ENCODE measurements around the gene DRC1. TPM values are rescaled to one million over a fixed set of nuclear protein-coding genes. Genes with fewer than 3 reads are reported as not detected.
"Not testable (repeated sequence)": the region's sequence is repeated elsewhere in the genome, so short reads cannot be mapped to it uniquely, and the experiment has no call there.

DRC1 gene
- total RNA-seq, 6 experiments from 2014 or later: not detected

- H3K4me1 Mint-ChIP-seq (ENCODE audit: low read depth): peaks cover 7% of the 10 kb centered on the region; the same call in 1 of the 2 replicates
- peaks cover 12% of the 10 kb centered on the region for H3K27me3 Mint-ChIP-seq (ENCODE audit: insufficient read depth)
- H3K36me3 Mint-ChIP-seq (ENCODE audit: low read depth): peaks cover 6% of the 10 kb centered on the region; the same call in 1 of the 2 replicates
- TF ChIP-seq, protein P1, sequence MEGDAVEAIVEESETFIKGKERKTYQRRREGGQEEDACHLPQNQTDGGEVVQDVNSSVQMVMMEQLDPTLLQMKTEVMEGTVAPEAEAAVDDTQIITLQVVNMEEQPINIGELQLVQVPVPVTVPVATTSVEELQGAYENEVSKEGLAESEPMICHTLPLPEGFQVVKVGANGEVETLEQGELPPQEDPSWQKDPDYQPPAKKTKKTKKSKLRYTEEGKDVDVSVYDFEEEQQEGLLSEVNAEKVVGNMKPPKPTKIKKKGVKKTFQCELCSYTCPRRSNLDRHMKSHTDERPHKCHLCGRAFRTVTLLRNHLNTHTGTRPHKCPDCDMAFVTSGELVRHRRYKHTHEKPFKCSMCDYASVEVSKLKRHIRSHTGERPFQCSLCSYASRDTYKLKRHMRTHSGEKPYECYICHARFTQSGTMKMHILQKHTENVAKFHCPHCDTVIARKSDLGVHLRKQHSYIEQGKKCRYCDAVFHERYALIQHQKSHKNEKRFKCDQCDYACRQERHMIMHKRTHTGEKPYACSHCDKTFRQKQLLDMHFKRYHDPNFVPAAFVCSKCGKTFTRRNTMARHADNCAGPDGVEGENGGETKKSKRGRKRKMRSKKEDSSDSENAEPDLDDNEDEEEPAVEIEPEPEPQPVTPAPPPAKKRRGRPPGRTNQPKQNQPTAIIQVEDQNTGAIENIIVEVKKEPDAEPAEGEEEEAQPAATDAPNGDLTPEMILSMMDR (IDR thresholded peaks at IDR 0.05): no peak
- DNase-seq: no peak
- H3K4me3 Mint-ChIP-seq: no peak overlapping the region
- no peak overlapping the region for H3K27ac Mint-ChIP-seq
- H3K9me3 Mint-ChIP-seq: peaks cover 6% of the 10 kb centered on the region; the same call in 1 of the 2 replicates
Observed at GRCh38 chr2:26464390-26465265, 62.9 kb downstream of the DRC1 start.

DNA sequence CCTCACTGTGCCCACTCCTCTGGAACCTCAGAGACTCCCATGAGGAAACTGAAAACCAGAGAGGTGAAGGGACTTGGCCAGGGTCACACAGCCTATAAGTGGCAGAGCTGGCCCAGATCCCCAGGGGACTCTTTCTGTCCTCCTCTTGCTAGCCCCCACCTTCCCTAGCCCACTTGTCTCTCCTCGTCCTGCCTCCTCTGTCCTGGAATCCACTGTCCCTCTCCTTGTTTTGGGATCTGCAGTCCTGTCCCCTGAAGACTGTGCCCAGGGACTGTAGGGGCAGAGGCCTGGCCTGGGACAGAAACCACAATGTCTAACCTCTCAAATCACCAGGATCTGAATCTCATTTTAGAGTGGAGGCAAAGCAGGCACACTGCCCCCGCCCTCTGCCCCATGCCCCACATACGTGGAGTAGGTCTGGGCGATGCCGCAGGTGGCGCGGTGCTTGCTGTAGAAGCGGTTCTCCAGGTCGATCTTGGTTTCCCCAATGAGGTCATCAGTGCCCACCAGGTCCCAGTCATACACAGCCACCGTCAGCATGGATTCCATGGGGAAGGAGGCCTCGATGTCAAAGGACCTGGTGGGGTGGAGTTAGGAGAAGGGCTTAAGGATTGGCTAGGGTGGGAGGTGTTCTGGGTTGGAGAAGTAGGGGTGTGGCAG lies 63.7 kb downstream of the DRC1 start:
- Mint-ChIP-seq H3K27ac (no peak overlapping the region), H3K27me3 (ENCODE audit: insufficient read depth) (peaks cover 12% of the 10 kb centered on the region), H3K4me3 (no peak overlapping the region), H3K9me3 (peaks cover 12% of the 10 kb centered on the region; the same call in 1 of the 2 replicates), H3K36me3 (ENCODE audit: low read depth) (peaks cover 6% of the 10 kb centered on the region; the same call in 1 of the 2 replicates), H3K4me1 (ENCODE audit: low read depth) (peaks cover 7% of the 10 kb centered on the region; the same call in 1 of the 2 replicates)
- TF ChIP-seq, protein P1 (IDR thresholded peaks at IDR 0.05): no peak
- DNase-seq: no peak

DNA sequence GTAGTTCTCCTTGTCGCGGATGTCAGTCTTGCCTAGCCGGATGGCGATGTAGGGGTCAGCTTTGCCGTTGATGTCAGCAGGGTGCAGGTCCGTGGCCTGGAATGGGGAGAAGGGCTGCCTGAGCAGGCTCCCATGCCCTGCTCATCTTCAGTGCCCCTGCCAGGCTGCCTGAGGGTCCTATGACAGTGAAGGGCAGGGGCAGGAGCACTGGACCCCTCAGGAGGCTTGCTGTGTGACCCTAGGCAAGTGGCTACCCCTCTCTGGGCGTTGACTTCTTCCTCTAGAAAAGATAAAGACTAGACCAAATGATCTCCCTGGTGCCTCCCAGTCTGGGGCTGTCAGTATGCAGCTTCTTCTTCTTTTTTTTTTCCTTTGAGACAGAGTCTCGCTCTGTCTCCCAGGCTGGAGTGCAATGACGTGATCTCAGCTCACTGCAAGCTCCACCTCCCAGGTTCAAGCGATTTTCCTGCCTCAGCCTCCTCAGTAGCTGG lies 64.3 kb downstream of the DRC1 start:
- Mint-ChIP-seq H3K4me3 (no peak overlapping the region), H3K36me3 (ENCODE audit: low read depth) (peaks cover 6% of the 10 kb centered on the region; the same call in 1 of the 2 replicates), H3K9me3 (peaks cover 12% of the 10 kb centered on the region; the same call in 1 of the 2 replicates), H3K4me1 (ENCODE audit: low read depth) (peaks cover 7% of the 10 kb centered on the region; the same call in 1 of the 2 replicates), H3K27me3 (ENCODE audit: insufficient read depth) (peaks cover 13% of the 10 kb centered on the region), H3K27ac (no peak overlapping the region)
- no peak for DNase-seq
- TF ChIP-seq, protein P1 (IDR thresholded peaks at IDR 0.05): no peak

GRCh38 chr2:26466662-26467310 lies 65.1 kb downstream of the DRC1 start:
- Mint-ChIP-seq H3K4me3 (no peak overlapping the region), H3K36me3 (ENCODE audit: low read depth) (peaks cover 6% of the 10 kb centered on the region; the same call in 1 of the 2 replicates), H3K4me1 (ENCODE audit: low read depth) (peaks cover 7% of the 10 kb centered on the region; the same call in 1 of the 2 replicates), H3K27ac (no peak overlapping the region), H3K27me3 (ENCODE audit: insufficient read depth) (peaks cover 13% of the 10 kb centered on the region), H3K9me3 (peaks cover 12% of the 10 kb centered on the region; the same call in 1 of the 2 replicates)
- no peak for DNase-seq
- TF ChIP-seq, protein P1 (IDR thresholded peaks at IDR 0.05): no peak

GRCh38 chr2:26468544-26468943 lies 66.8 kb downstream of the DRC1 start:
- Mint-ChIP-seq H3K9me3 (peaks cover 16% of the 10 kb centered on the region), H3K27me3 (ENCODE audit: insufficient read depth) (peaks cover 13% of the 10 kb centered on the region)
- DNase-seq; H3K27ac Mint-ChIP-seq; H3K4me3 Mint-ChIP-seq; H3K4me1 Mint-ChIP-seq (ENCODE audit: low read depth); H3K36me3 Mint-ChIP-seq (ENCODE audit: low read depth): not testable (repeated sequence)
